A549 (cell line): ENCODE measurements around the gene AIMP1. TPM values are rescaled to one million over a fixed set of nuclear protein-coding genes. Genes with fewer than 3 reads are reported as not detected.

ENCODE experiments used
- ATAC-seq, 2 experiments: fragments of 200-7000 bp in 1 of 2; fragments of >200 bp in 1 of 2; cut with Nextera tagmentation in 1 of 2; cut with Tn5 transposase in 1 of 2; 3 replicates each; pipeline versions ENCODE4 v1.8.0 to v1.9.1; 2018 to 2020; ENCODE audit warnings: mild to moderate bottlenecking in 1 of 2, moderate library complexity in 1 of 2
- CTCF ChIA-PET: fragments of 300-600 bp; sonication (Branson Sonifier 250); formaldehyde crosslinking; extraction: SDS; loops from one replicate; lab custom pipeline; 2021; ENCODE audit warnings: antibody characterized with exemption, inconsistent platforms; lab: Yijun Ruan, JAX
- POLR2A ChIA-PET: fragments of 350-600 bp; formaldehyde crosslinking; extraction: SDS; loops from one replicate; lab custom pipeline; 2021; ENCODE audit warnings: antibody characterized with exemption, inconsistent platforms; lab: Yijun Ruan, JAX
- DNase-seq, 2 experiments: peaks; one replicate each; pipeline versions ENCODE4 v3.0.0 to v3.0.0-alpha.2; 2011 to 2016; ENCODE audit warnings: low read depth in 1 of 2, low spot score in 1 of 2
- FAIRE-seq: peaks from 2 replicates; lab custom pipeline; 2011; peaks lifted over from hg19 to GRCh38; lab: Jason Lieb, UNC
- H3K27ac ChIP-seq, 2 experiments: fragments of >200 bp; sonication (Bioruptor Twin); formaldehyde crosslinking; 3 replicates each; pipeline ENCODE4 v1.5.1; 2016 to 2017
- H3K4me1 ChIP-seq: fragments of >200 bp; sonication (Bioruptor Twin); formaldehyde crosslinking; 3 replicates; pipeline ENCODE4 v1.6.1; 2016
- H3K4me2 ChIP-seq: fragments of >200 bp; sonication (Bioruptor Twin); formaldehyde crosslinking; 3 replicates; pipeline ENCODE4 v1.6.1; 2016
- H3K4me3 ChIP-seq: fragments of >200 bp; sonication (Bioruptor Twin); formaldehyde crosslinking; 3 replicates; pipeline ENCODE4 v1.5.1; 2016
- H3K9me3 ChIP-seq: fragments of >200 bp; sonication (Bioruptor Twin); formaldehyde crosslinking; 3 replicates; pipeline ENCODE4 v1.6.1; 2016
- CEBPB ChIP-seq, 2 experiments: fragments of >200 bp in 1 of 2; sonication (Bioruptor Twin) in 1 of 2; formaldehyde crosslinking in 1 of 2; IDR thresholded peaks; 2 replicates each; pipeline ENCODE4 v1.6.1; 2012 to 2016
- CHD2 ChIP-seq: fragments of 150-350 bp; IDR thresholded peaks from 2 replicates; pipeline ENCODE4 v1.6.1; 2014; ENCODE audit warnings: low read length; ENCODE audit not compliant: partially characterized antibody
- EHF ChIP-seq: fragments of 250-450 bp; sonication (Bioruptor Pico); IDR thresholded peaks from 2 replicates; pipeline ENCODE4 v1.5.0; 2020; ENCODE audit warnings: mild to moderate bottlenecking
- EHMT2 ChIP-seq: fragments of 200-600 bp; sonication (generic); IDR thresholded peaks from 2 replicates; pipeline ENCODE4 v1.6.1; 2016; ENCODE audit warnings: antibody characterized with exemption, low read depth, mild to moderate bottlenecking, moderate library complexity
- FOSB ChIP-seq: fragments of 250-450 bp; sonication (Bioruptor Pico); IDR thresholded peaks from 2 replicates; pipeline ENCODE4 v1.5.0; 2020; ENCODE audit warnings: mild to moderate bottlenecking, moderate library complexity
- FOSL2 ChIP-seq, 2 experiments: fragments of 450-650 bp in 1 of 2; fragments of >200 bp in 1 of 2; sonication (Bioruptor Twin) in 1 of 2; formaldehyde crosslinking; IDR thresholded peaks; 2 replicates each; pipeline versions ENCODE4 v1.5.0 to v1.6.1; 2016 to 2020; ENCODE audit warnings: mild to moderate bottlenecking in 1 of 2, moderate library complexity in 1 of 2
- GATA3 ChIP-seq: IDR thresholded peaks from 2 replicates; pipeline ENCODE4 v1.6.1; 2012; ENCODE audit warnings: borderline replicate concordance
- HOXA7 ChIP-seq: fragments of 250-450 bp; sonication (Bioruptor Pico); IDR thresholded peaks from 2 replicates; pipeline ENCODE4 v1.5.0; 2020; ENCODE audit warnings: mild to moderate bottlenecking, moderate library complexity
- HOXB13 ChIP-seq: fragments of 250-450 bp; sonication (Bioruptor Pico); IDR thresholded peaks from 2 replicates; pipeline ENCODE4 v1.5.0; 2020; ENCODE audit warnings: low read depth, mild to moderate bottlenecking, moderate library complexity
- HOXB5 ChIP-seq: fragments of 250-450 bp; sonication (Bioruptor Pico); IDR thresholded peaks from 2 replicates; pipeline ENCODE4 v1.5.0; 2020; ENCODE audit warnings: mild to moderate bottlenecking, moderate library complexity
- JUNB ChIP-seq: fragments of >200 bp; sonication (Bioruptor Twin); formaldehyde crosslinking; IDR thresholded peaks from 2 replicates; pipeline ENCODE4 v1.6.1; 2016
- KDM1A ChIP-seq: fragments of 200-600 bp; sonication (generic); IDR thresholded peaks from 2 replicates; pipeline ENCODE4 v1.6.1; 2016; ENCODE audit warnings: low read depth, mild to moderate bottlenecking
- MAFK ChIP-seq: fragments of 450-650 bp; IDR thresholded peaks from 2 replicates; pipeline ENCODE4 v1.6.1; 2014; ENCODE audit not compliant: partially characterized antibody
- MAZ ChIP-seq: fragments of 150-350 bp; IDR thresholded peaks from 2 replicates; pipeline ENCODE4 v1.6.1; 2014; ENCODE audit warnings: antibody characterized with exemption, low read depth, low read length, borderline replicate concordance
- MYC ChIP-seq: IDR thresholded peaks from 2 replicates; pipeline ENCODE4 v1.6.1; 2012; ENCODE audit warnings: mild to moderate bottlenecking, inconsistent platforms, low read length, improper control_type of control experiment, borderline replicate concordance
- NFE2L2 ChIP-seq: fragments of 150-350 bp; conservative IDR thresholded peaks from 2 replicates; pipeline ENCODE4 v1.6.1; 2014; ENCODE audit warnings: low read length
- POLR2A ChIP-seq: IDR thresholded peaks from 2 replicates; pipeline ENCODE4 v1.6.1; 2012; ENCODE audit warnings: mild to moderate bottlenecking, low read length
- POLR2AphosphoS2 ChIP-seq: conservative IDR thresholded peaks from 2 replicates; pipeline ENCODE4 v1.6.1; 2012; ENCODE audit warnings: low read length, improper control_type of control experiment, inconsistent platforms
- RCOR1 ChIP-seq: fragments of 150-350 bp; IDR thresholded peaks from 2 replicates; pipeline ENCODE4 v1.6.1; 2014; ENCODE audit warnings: antibody characterized with exemption, low read length, low read depth
- RNF2 ChIP-seq: fragments of 200-600 bp; sonication (generic); IDR thresholded peaks from 2 replicates; pipeline ENCODE4 v1.6.1; 2016; ENCODE audit warnings: low read depth, mild to moderate bottlenecking, antibody characterized with exemption, moderate library complexity, borderline replicate concordance
- SREBF2 ChIP-seq: fragments of 450-650 bp; IDR thresholded peaks from 2 replicates; pipeline ENCODE4 v1.6.1; 2014; ENCODE audit warnings: mild to moderate bottlenecking, moderate library complexity
- TFCP2L1 ChIP-seq: fragments of 250-450 bp; sonication (Bioruptor Pico); IDR thresholded peaks from 2 replicates; pipeline ENCODE4 v1.5.0; 2021; ENCODE audit warnings: mild to moderate bottlenecking
- TP53 ChIP-seq: fragments of 250-450 bp; sonication (Bioruptor Pico); IDR thresholded peaks from 2 replicates; pipeline ENCODE4 v1.5.0; 2021; ENCODE audit warnings: mild to moderate bottlenecking, moderate library complexity
- ZFP36 ChIP-seq: fragments of 450-650 bp; IDR thresholded peaks from 2 replicates; pipeline ENCODE4 v1.6.1; 2014; ENCODE audit warnings: borderline replicate concordance; ENCODE audit not compliant: partially characterized antibody
- WGBS: methylation state at CpG from one replicate; pipeline ENCODE4 v1.1.6; 2017; ENCODE audit errors: missing lambda C conversion rate; 5-methylcytosine and 5-hydroxymethylcytosine counted together
- polyA plus RNA-seq, 4 experiments: library from polyadenylated mRNA; depleted of rRNA in 3 of 4; stranded (reverse); fragments of >200 nt; fragmentation: RNase III in 1 of 4; extraction: RNeasy Plus Mini Kit Qiagen cat#74134 plus additional on column Dnase treatment in 1 of 4; gene quantifications; 2 replicates in 3 of 4; 3 replicates in 1 of 4; pipeline ENCODE4 v1.2.3, GENCODE V29; 2011 to 2017
- TF ChIP-seq, protein P1 (sequence below): fragments of 200-600 bp; sonication (generic); IDR thresholded peaks from 2 replicates; pipeline ENCODE4 v1.6.1; 2016; ENCODE audit warnings: antibody characterized with exemption, mild to moderate bottlenecking, moderate library complexity
- TF ChIP-seq, protein P2 (sequence below): fragments of 150-350 bp; IDR thresholded peaks from 2 replicates; pipeline ENCODE4 v1.6.1; 2014; ENCODE audit warnings: low read depth, mild to moderate bottlenecking, low read length
- TF ChIP-seq, protein P3 (sequence below): IDR thresholded peaks from 2 replicates; pipeline ENCODE4 v1.6.1; 2012
- TF ChIP-seq, protein P4 (sequence below): fragments of 250-450 bp; sonication (Bioruptor Pico); IDR thresholded peaks from 2 replicates; pipeline ENCODE4 v1.5.0; 2020; ENCODE audit warnings: low read depth, mild to moderate bottlenecking, moderate library complexity
- TF ChIP-seq, protein P5 (sequence below): IDR thresholded peaks from 2 replicates; pipeline ENCODE4 v1.6.1; 2012
- TF ChIP-seq, protein P6 (sequence below): fragments of >200 bp; sonication (Bioruptor Twin); formaldehyde crosslinking; IDR thresholded peaks from 2 replicates; pipeline ENCODE4 v1.6.1; 2016

Gene AIMP1
- polyA plus RNA-seq, 2 of the 4 experiments (the other 2 are of a cell fraction) = 35.6 to 70.7 TPM

DNA sequence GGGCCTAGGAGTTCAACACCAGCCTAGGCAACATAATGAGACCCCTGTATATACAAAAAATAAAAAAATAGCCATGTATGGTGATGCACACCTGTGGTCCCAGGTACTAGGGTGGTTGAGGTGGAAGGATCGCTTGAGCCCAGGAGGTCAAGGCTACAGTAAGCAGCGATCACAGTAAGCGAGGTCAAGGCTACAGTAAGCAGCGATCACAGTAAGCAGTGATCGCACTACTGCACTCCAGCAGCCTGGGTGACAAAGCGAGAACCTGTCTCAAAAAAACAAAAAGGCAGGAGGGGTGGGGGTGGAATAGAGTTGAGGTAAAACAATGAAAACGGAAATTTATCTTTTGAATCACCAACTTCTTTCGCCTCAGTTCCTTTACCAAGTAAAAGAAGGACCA is 29.7 kb upstream of the AIMP1 start:
- H3K4me2 ChIP-seq = no peak overlapping the region; the same call in 2 of the 3 replicates
- ATAC-seq (no peak), FAIRE-seq (no peak), DNase-seq (no peak)
- H3K4me3 ChIP-seq = no peak overlapping the region
- POLR2A ChIA-PET = no interaction called here
- WGBS = 95% methylated on average over 7 of the region's 8 CpGs
- peak overlapping the region; percentile 43 to 67; a peak in 2 of 6 replicates for H3K27ac ChIP-seq
- H3K4me1 ChIP-seq = peaks cover 18% of the 10 kb centered on the region
- CTCF ChIA-PET = no interaction called here
- no peaks in the 10 kb centered on the region for H3K9me3 ChIP-seq
- TF ChIP-seq, protein P1, sequence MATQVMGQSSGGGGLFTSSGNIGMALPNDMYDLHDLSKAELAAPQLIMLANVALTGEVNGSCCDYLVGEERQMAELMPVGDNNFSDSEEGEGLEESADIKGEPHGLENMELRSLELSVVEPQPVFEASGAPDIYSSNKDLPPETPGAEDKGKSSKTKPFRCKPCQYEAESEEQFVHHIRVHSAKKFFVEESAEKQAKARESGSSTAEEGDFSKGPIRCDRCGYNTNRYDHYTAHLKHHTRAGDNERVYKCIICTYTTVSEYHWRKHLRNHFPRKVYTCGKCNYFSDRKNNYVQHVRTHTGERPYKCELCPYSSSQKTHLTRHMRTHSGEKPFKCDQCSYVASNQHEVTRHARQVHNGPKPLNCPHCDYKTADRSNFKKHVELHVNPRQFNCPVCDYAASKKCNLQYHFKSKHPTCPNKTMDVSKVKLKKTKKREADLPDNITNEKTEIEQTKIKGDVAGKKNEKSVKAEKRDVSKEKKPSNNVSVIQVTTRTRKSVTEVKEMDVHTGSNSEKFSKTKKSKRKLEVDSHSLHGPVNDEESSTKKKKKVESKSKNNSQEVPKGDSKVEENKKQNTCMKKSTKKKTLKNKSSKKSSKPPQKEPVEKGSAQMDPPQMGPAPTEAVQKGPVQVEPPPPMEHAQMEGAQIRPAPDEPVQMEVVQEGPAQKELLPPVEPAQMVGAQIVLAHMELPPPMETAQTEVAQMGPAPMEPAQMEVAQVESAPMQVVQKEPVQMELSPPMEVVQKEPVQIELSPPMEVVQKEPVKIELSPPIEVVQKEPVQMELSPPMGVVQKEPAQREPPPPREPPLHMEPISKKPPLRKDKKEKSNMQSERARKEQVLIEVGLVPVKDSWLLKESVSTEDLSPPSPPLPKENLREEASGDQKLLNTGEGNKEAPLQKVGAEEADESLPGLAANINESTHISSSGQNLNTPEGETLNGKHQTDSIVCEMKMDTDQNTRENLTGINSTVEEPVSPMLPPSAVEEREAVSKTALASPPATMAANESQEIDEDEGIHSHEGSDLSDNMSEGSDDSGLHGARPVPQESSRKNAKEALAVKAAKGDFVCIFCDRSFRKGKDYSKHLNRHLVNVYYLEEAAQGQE = no peak
- TF ChIP-seq TP53 (CRISPR knock-in tag) (no peak), HOXB13 (CRISPR knock-in tag) (no peak), CHD2 (no peak), RCOR1 (no peak)

DNA sequence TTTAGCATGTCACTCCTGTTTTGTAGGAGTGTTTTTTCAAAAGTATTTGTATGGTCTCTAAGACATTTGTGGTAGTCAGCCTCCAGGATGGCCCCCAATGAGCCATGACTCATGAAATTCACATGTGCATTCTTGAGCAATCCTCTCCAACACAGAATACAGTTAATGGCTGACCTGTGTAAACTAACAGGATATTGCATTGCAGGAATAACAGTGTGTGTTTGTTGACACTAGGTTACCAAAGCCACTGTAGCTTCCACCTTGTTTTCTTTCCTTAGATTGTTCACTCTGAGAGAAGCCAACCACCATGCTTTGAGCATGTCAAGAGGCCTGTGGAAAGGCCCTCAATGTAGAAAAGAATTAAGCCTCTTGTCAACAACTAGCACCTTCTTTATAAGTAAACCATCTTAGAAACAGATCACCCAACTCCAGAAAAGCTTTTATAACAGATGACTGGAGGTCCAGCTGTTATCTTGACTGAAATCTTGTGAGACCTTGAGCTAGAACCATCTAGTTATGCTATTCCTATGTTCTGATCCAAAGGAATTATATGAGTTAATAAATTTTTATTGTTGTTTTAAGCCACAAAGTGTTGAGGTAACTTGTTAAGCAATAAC is 28.9 kb upstream of the AIMP1 start:
- no peak for TF ChIP-seq MYC
- no peak; the same call in 1 of the 2 replicates for TF ChIP-seq EHMT2
- TF ChIP-seq TP53 (CRISPR knock-in tag) = no peak
- TF ChIP-seq SREBF2 = no peak
- TF ChIP-seq EHF (CRISPR knock-in tag) = no peak
- no peak for TF ChIP-seq POLR2AphosphoS2
- no peak for TF ChIP-seq GATA3
- TF ChIP-seq, protein P2, sequence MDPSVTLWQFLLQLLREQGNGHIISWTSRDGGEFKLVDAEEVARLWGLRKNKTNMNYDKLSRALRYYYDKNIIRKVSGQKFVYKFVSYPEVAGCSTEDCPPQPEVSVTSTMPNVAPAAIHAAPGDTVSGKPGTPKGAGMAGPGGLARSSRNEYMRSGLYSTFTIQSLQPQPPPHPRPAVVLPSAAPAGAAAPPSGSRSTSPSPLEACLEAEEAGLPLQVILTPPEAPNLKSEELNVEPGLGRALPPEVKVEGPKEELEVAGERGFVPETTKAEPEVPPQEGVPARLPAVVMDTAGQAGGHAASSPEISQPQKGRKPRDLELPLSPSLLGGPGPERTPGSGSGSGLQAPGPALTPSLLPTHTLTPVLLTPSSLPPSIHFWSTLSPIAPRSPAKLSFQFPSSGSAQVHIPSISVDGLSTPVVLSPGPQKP = no peak
- 0 out of 2 replicates have a peak, but pooled peaks have one; percentile 33 for TF ChIP-seq JUNB
- TF ChIP-seq, protein P3, sequence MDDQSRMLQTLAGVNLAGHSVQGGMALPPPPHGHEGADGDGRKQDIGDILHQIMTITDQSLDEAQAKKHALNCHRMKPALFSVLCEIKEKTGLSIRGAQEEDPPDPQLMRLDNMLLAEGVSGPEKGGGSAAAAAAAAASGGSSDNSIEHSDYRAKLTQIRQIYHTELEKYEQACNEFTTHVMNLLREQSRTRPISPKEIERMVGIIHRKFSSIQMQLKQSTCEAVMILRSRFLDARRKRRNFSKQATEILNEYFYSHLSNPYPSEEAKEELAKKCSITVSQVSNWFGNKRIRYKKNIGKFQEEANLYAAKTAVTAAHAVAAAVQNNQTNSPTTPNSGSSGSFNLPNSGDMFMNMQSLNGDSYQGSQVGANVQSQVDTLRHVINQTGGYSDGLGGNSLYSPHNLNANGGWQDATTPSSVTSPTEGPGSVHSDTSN = no peak
- no peak for TF ChIP-seq HOXA7 (CRISPR knock-in tag)
- TF ChIP-seq CHD2 = no peak
- no peak for TF ChIP-seq HOXB5 (CRISPR knock-in tag)
- no peak for TF ChIP-seq RNF2
- TF ChIP-seq, protein P4, sequence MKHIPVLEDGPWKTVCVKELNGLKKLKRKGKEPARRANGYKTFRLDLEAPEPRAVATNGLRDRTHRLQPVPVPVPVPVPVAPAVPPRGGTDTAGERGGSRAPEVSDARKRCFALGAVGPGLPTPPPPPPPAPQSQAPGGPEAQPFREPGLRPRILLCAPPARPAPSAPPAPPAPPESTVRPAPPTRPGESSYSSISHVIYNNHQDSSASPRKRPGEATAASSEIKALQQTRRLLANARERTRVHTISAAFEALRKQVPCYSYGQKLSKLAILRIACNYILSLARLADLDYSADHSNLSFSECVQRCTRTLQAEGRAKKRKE (CRISPR knock-in tag) = no peak
- no peak for TF ChIP-seq TFCP2L1 (CRISPR knock-in tag)
- no peak for TF ChIP-seq FOSB (CRISPR knock-in tag)
- TF ChIP-seq CEBPB (IDR thresholded peaks at IDR 0.05) = peak; percentile 81 to 88
- no peak for TF ChIP-seq FOSL2 (IDR thresholded peaks at IDR 0.05)
- peak; percentile 84 for TF ChIP-seq FOSL2 (CRISPR knock-in tag; IDR thresholded peaks at IDR 0.05)
- TF ChIP-seq, protein P5, sequence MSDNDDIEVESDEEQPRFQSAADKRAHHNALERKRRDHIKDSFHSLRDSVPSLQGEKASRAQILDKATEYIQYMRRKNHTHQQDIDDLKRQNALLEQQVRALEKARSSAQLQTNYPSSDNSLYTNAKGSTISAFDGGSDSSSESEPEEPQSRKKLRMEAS = no peak
- no peak for TF ChIP-seq KDM1A
- no peak for TF ChIP-seq POLR2A
- no peak for TF ChIP-seq ZFP36
- TF ChIP-seq MAZ = no peak
- TF ChIP-seq, protein P6, sequence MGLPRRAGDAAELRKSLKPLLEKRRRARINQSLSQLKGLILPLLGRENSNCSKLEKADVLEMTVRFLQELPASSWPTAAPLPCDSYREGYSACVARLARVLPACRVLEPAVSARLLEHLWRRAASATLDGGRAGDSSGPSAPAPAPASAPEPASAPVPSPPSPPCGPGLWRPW = peak; percentile 58; the same call in 1 of the 2 replicates
- TF ChIP-seq MAFK = peak; percentile 55
- no peak; the same call in 1 of the 2 replicates for TF ChIP-seq NFE2L2
- ATAC-seq (peak; percentile 92 to 94), FAIRE-seq (no peak), DNase-seq (peak; percentile 1 to 80)
- Histone ChIP-seq H3K9me3 (no peaks in the 10 kb centered on the region), H3K4me2 (peak overlapping the region; percentile 66), H3K4me1 (peaks cover 18% of the 10 kb centered on the region), H3K27ac (peak overlapping the region; percentile 45 to 59; a peak in 5 of 6 replicates), H3K4me3 (no peak overlapping the region)
- CTCF ChIA-PET = no interaction called here
- POLR2A ChIA-PET = no interaction called here
